MG63 (cell line): ENCODE data around the gene SCYGR5. TPM values are rescaled to one million over a fixed set of nuclear protein-coding genes. Genes with fewer than 3 reads are reported as not detected.
A peak's percentile ranks its signal among the peaks of the same experiment; 100 is the strongest.
"Not testable (repeated sequence)": the region's sequence is repeated elsewhere in the genome, so short reads cannot be mapped to it uniquely, and the experiment has no call there.

ENCODE experiments used
- DNase-seq: peaks from one replicate; pipeline ENCODE4 v3.0.0-alpha.2; 2020
- H3K27me3 ChIP-seq: fragments of 250-450 bp; sonication (Bioruptor Pico); 2 replicates; pipeline ENCODE4 v1.5.1; 2020; ENCODE audit warnings: mild to moderate bottlenecking, moderate library complexity
- H3K36me3 ChIP-seq: fragments of 250-450 bp; sonication (Bioruptor Pico); 2 replicates; pipeline ENCODE4 v1.5.1; 2020; ENCODE audit warnings: mild to moderate bottlenecking, moderate library complexity
- H3K4me3 ChIP-seq: fragments of 250-450 bp; sonication (Bioruptor Pico); 2 replicates; pipeline ENCODE4 v1.5.1; 2020; ENCODE audit warnings: mild to moderate bottlenecking, moderate library complexity
- H3K9me3 ChIP-seq: fragments of 250-450 bp; sonication (Bioruptor Pico); 2 replicates; pipeline ENCODE4 v1.5.1; 2020; ENCODE audit warnings: mild to moderate bottlenecking, moderate library complexity
- total RNA-seq: library from RNA; depleted of rRNA; stranded (reverse); fragments of >200 nt; shearing (Covaris generic); gene quantifications from 2 replicates; pipeline ENCODE4 v1.2.3, GENCODE V29; 2014; ENCODE audit warnings: low replicate concordance; rRNA removed

The SCYGR5 gene
- not detected in 2 replicates for total RNA-seq

- not testable (repeated sequence) for H3K4me3 ChIP-seq, DNase-seq, H3K36me3 ChIP-seq, H3K9me3 ChIP-seq, H3K27me3 ChIP-seq
These were observed at the start of gene SCYGR5 for GRCh38 chr2:227666631-227667170. SCYGR5 (plus strand) TSS chr2:227666804; CDS start chr2:227666804, 0 bp downstream.

GRCh38 chr2:227617316-227618230 lies 49.0 kb upstream of the SCYGR5 start, which contains the start of gene SCYGR4:
SCYGR4 (plus strand) TSS chr2:227617498; CDS start chr2:227617498, 0 bp downstream.
- H3K9me3 ChIP-seq: peaks cover under 1% of the 10 kb centered on the region
- no peak for DNase-seq
- H3K27me3 ChIP-seq: no peaks in the 10 kb centered on the region
- H3K36me3 ChIP-seq: no peaks in the 10 kb centered on the region
- no peak within 1 kb of the TSS for H3K4me3 ChIP-seq

DNA sequence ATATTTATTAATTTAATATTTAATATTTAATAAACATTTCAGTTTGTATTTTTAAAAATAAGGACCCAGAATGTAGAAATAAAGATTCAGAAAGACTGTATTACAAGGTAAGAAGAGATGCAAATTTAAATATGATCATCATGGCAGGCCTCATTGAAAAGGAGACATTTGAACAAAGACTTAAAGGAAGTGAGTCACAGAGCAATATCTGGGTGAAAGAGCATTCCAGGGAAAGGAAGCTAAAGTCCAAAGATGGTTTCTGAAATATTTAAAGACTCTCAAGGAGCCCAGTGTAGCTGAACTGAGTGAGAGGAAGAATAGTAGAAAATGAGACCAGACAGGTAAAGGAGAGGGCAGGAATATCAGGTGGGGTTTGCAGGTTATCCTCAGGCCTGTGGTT lies 43.4 kb upstream of the SCYGR5 start:
- DNase-seq: no peak
- no peak overlapping the region for H3K4me3 ChIP-seq
- peaks cover 4% of the 10 kb centered on the region for H3K9me3 ChIP-seq
- H3K27me3 ChIP-seq: no peaks in the 10 kb centered on the region
- H3K36me3 ChIP-seq: no peaks in the 10 kb centered on the region

GRCh38 chr2:227625420-227625819 lies 41.2 kb upstream of the SCYGR5 start:
- peaks cover 4% of the 10 kb centered on the region for H3K9me3 ChIP-seq
- no peaks in the 10 kb centered on the region for H3K27me3 ChIP-seq
- no peak for DNase-seq
- no peaks in the 10 kb centered on the region for H3K36me3 ChIP-seq
- no peak overlapping the region for H3K4me3 ChIP-seq

DNA sequence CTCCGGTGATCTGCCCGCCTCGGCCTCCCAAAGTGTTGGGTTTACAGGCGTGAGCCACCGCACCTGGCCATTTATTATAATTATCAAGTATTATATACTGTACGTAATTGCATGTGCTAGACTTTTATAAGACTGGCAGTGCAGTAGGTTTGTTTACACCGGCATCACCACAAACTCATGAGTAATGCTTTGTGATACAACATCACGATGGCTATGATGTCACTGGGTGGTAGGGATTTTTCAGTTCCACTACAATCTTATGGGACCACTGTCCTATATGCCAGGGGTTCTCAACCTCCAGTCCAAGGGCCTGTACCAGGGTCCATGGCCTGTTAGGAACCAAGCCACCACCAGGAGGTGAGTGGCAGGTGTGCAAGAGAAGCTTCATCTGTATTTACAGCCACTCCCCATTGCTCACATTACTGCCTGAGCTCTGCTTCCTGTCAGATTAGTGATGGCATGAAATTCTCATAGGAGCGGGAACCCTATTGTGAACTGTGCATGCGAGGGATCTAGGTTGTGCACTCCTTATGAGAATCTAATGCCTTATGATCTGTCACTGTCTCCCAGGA lies 39.9 kb upstream of the SCYGR5 start:
- Histone ChIP-seq H3K4me3 (no peak overlapping the region), H3K9me3 (peaks cover 4% of the 10 kb centered on the region), H3K36me3 (no peaks in the 10 kb centered on the region), H3K27me3 (no peaks in the 10 kb centered on the region)
- DNase-seq: no peak

DNA sequence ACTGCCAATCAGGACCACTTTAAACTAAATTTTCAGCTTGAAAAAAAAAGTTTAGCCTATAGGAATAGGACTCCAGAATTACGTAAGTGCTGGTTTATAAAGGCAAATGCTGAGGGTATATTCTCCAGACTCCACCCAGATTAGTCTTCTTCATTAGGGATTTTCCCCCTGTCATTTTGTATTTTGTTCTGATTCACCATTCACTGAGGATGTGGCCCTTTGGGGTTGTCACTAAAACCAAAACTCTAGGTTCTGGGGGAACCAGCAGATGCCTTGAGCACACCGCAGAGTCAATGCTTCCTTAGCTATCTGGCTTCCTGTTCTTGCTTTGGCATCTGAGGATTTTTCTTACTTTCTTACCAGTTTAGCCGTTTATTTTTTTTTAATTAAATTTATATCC lies 38.8 kb upstream of the SCYGR5 start:
- H3K36me3 ChIP-seq: no peaks in the 10 kb centered on the region
- no peak for DNase-seq
- H3K9me3 ChIP-seq: peaks cover 1% of the 10 kb centered on the region
- H3K27me3 ChIP-seq: no peaks in the 10 kb centered on the region
- no peak overlapping the region for H3K4me3 ChIP-seq

- Histone ChIP-seq H3K36me3 (no peaks in the 10 kb centered on the region), H3K4me3 (no peak overlapping the region), H3K27me3 (no peaks in the 10 kb centered on the region), H3K9me3 (no peaks in the 10 kb centered on the region)
- no peak for DNase-seq
These were observed 37.2 kb upstream of the SCYGR5 start for GRCh38 chr2:227629435-227629834.

GRCh38 chr2:227630322-227630721 lies 36.3 kb upstream of the SCYGR5 start:
- no peak for DNase-seq
- H3K9me3 ChIP-seq: no peaks in the 10 kb centered on the region
- H3K36me3 ChIP-seq: no peaks in the 10 kb centered on the region
- no peaks in the 10 kb centered on the region for H3K27me3 ChIP-seq
- H3K4me3 ChIP-seq: no peak overlapping the region

- H3K4me3 ChIP-seq: no peak overlapping the region
- DNase-seq: no peak
- no peaks in the 10 kb centered on the region for H3K9me3 ChIP-seq
- no peaks in the 10 kb centered on the region for H3K27me3 ChIP-seq
- no peaks in the 10 kb centered on the region for H3K36me3 ChIP-seq
These were observed 33.8 kb upstream of the SCYGR5 start for GRCh38 chr2:227632827-227633226.

DNA sequence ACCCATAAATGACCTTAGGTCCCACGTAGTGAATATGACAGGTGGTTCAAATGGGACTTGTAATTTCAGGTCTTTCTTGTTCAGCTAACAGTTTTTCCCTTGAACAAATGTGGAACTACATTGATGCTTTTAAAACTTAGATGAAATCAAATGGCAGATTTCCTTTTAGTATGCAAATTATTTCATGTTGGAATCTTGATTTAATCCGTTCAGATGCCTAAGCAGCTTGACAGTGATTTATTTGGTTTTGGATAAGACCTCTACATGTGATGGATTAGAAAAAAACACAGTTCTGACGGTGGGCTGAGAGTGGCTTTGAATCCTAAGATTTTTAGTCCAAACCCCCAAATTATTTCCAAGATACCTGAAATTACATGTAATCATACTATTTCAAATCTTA lies 32.4 kb upstream of the SCYGR5 start:
- Histone ChIP-seq H3K36me3 (no peaks in the 10 kb centered on the region), H3K27me3 (no peaks in the 10 kb centered on the region), H3K9me3 (no peaks in the 10 kb centered on the region), H3K4me3 (no peak overlapping the region)
- DNase-seq: no peak

DNA sequence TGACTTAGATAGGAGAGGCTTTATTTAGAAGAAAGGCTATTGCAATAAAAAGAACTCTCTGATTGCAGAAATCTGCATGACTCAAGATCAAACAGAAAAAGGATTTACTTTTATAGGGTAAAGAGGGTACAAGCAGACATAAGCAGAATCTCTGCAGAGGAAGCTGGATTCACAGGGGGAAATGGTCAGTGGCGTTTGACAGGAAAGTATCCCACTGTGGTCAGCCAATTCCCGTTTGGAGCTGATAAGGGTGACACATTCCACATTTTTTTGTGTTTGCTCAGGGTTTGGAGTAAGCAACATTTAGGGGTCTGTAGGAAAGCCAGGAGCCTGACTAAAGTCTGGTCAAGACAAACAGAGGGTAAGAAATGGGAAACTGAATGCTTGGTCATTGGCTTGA lies 23.9 kb upstream of the SCYGR5 start:
- H3K36me3 ChIP-seq: no peaks in the 10 kb centered on the region
- DNase-seq: no peak

GRCh38 chr2:227643990-227644551 lies 22.5 kb upstream of the SCYGR5 start:
- Histone ChIP-seq H3K27me3 (no peaks in the 10 kb centered on the region), H3K9me3 (no peaks in the 10 kb centered on the region), H3K36me3 (no peaks in the 10 kb centered on the region), H3K4me3 (no peak overlapping the region)
- no peak for DNase-seq

More for the DNA sequence above, 23.9 kb upstream of the SCYGR5 start:
- no peak overlapping the region for H3K4me3 ChIP-seq
- H3K9me3 ChIP-seq: no peaks in the 10 kb centered on the region
- no peaks in the 10 kb centered on the region for H3K27me3 ChIP-seq

GRCh38 chr2:227653419-227653818 lies 13.2 kb upstream of the SCYGR5 start:
- no peaks in the 10 kb centered on the region for H3K36me3 ChIP-seq
- peak; percentile 72 for DNase-seq
- no peaks in the 10 kb centered on the region for H3K27me3 ChIP-seq
- no peaks in the 10 kb centered on the region for H3K9me3 ChIP-seq
- no peak overlapping the region for H3K4me3 ChIP-seq

GRCh38 chr2:227654426-227654825 lies 12.2 kb upstream of the SCYGR5 start:
- DNase-seq: no peak
- no peaks in the 10 kb centered on the region for H3K27me3 ChIP-seq
- no peak overlapping the region for H3K4me3 ChIP-seq
- H3K36me3 ChIP-seq: no peaks in the 10 kb centered on the region
- no peaks in the 10 kb centered on the region for H3K9me3 ChIP-seq

- DNase-seq: peak; percentile 60
- Histone ChIP-seq H3K4me3 (no peak overlapping the region), H3K27me3 (no peaks in the 10 kb centered on the region), H3K9me3 (no peaks in the 10 kb centered on the region), H3K36me3 (no peaks in the 10 kb centered on the region)
These were observed 11.2 kb upstream of the SCYGR5 start for GRCh38 chr2:227655454-227655853.

DNA sequence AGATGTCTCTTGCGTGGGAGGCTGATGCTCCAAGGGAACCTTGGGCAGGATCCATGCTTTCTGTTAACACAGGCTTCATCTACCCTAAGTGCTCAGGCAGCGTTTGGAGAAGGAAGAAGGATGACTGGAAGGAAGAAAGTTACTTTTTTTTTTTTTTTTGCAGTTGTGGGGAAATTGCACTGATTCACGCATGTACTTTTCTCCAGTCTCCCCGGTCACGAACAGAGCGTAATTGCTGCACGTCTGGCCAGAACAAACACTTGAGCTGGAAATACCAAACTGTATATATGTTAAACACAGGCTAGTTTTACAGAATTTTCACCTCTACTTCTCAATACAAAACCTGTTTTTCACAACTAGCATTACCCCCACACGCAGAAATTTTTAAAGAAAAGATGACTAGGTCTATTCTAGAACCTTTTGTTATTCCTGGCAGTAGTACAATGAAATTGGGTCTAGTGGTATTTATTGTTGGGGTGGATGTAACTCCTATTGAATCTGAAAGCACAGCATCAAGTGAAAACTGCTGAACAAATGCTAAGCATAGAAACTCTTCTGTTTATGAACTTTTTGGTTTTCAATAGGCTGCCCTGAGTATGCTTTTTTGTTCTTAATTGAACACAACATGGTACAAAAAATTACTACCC lies 9.3 kb upstream of the SCYGR5 start:
- H3K27me3 ChIP-seq: no peaks in the 10 kb centered on the region
- H3K36me3 ChIP-seq: no peaks in the 10 kb centered on the region
- H3K9me3 ChIP-seq: no peaks in the 10 kb centered on the region
- H3K4me3 ChIP-seq: no peak overlapping the region
- DNase-seq: peak; percentile 18
